H1 (cell line): ENCODE measurements around the gene TRPM1.

Experiments
- ASH2L ChIP-seq: fragments of 200-600, 300-600 bp; sonication (generic); IDR thresholded peaks from one replicate; pipeline ENCODE4 v1.7.1; 2017; ENCODE audit warnings: low read length
- CHD2 ChIP-seq: IDR thresholded peaks from 2 replicates; pipeline ENCODE4 v1.6.1; 2012; ENCODE audit warnings: low read length, improper control_type of control experiment
- CTCF ChIP-seq, 3 experiments: IDR thresholded peaks; 1 replicate in 2 of 3; 2 replicates in 1 of 3; pipeline versions ENCODE4 v1.5.1 to v1.6.1; 2011; ENCODE audit warnings: low read length in 3 of 3, mild to moderate bottlenecking in 3 of 3, inconsistent platforms in 2 of 3, low read depth in 1 of 3, moderate library complexity in 1 of 3; ENCODE audit not compliant: insufficient read depth in 1 of 3; ENCODE audit errors: control extremely low read depth in 1 of 3
- EP300 ChIP-seq, 2 experiments: IDR thresholded peaks; 1 replicate in 1 of 2; 2 replicates in 1 of 2; pipeline ENCODE4 v1.6.1; 2011 to 2012; ENCODE audit warnings: low read depth in 2 of 2, low read length in 2 of 2, mild to moderate bottlenecking in 2 of 2, borderline replicate concordance in 1 of 2, inconsistent platforms in 1 of 2, moderate library complexity in 1 of 2
- HDAC6 ChIP-seq: IDR thresholded peaks from one replicate; pipeline ENCODE4 v1.7.1; 2012; ENCODE audit warnings: low read depth, mild to moderate bottlenecking, inconsistent platforms, low read length, moderate library complexity
- JUN ChIP-seq: IDR thresholded peaks from 2 replicates; pipeline ENCODE4 v1.6.1; 2011; ENCODE audit warnings: low read depth, mild to moderate bottlenecking, improper control_type of control experiment, low read length
- KDM1A ChIP-seq: fragments of 200-600, 300-600 bp; sonication (generic); IDR thresholded peaks from 2 replicates; pipeline ENCODE4 v1.7.1; 2016; ENCODE audit warnings: mild to moderate bottlenecking, low read length, borderline replicate concordance
- PHF8 ChIP-seq: fragments of 200-600 bp; sonication (generic); conservative IDR thresholded peaks from 2 replicates; pipeline ENCODE4 v1.7.1; 2012; ENCODE audit warnings: low read depth, mild to moderate bottlenecking, inconsistent platforms, low read length, moderate library complexity
- RAD21 ChIP-seq, 2 experiments: IDR thresholded peaks in 1 of 2; conservative IDR thresholded peaks in 1 of 2; 2 replicates each; pipeline ENCODE4 v1.6.1; 2011; ENCODE audit warnings: low read depth in 2 of 2, low read length in 2 of 2, improper control_type of control experiment in 1 of 2, inconsistent platforms in 1 of 2, mild to moderate bottlenecking in 1 of 2, moderate library complexity in 1 of 2
- SIX5 ChIP-seq: IDR thresholded peaks from 2 replicates; pipeline ENCODE4 v1.6.1; 2011; ENCODE audit warnings: mild to moderate bottlenecking, low read depth, low read length
- TBP ChIP-seq: IDR thresholded peaks from 2 replicates; pipeline ENCODE4 v1.6.1; 2011; ENCODE audit warnings: low read depth, low read length, improper control_type of control experiment

- no peak for TF ChIP-seq RAD21 (IDR thresholded peaks at IDR 0.05 in 1 of 2, conservative IDR thresholded peaks at IDR 0.05 in 1 of 2; ENCODE audit: low read depth in 2 of 2, low read length in 2 of 2)
- TF ChIP-seq SIX5 = no peak
- TF ChIP-seq TBP = no peak
- TF ChIP-seq JUN = no peak
- no peak for TF ChIP-seq CTCF (IDR thresholded peaks at IDR 0.05; ENCODE audit: control extremely low read depth in 1 of 3, insufficient read depth in 1 of 3, low read depth in 1 of 3, low read length in 3 of 3)
- no peak for TF ChIP-seq PHF8
- no peak for TF ChIP-seq KDM1A
- no peak for TF ChIP-seq CHD2
- TF ChIP-seq HDAC6 = no peak
- no peak for TF ChIP-seq EP300 (IDR thresholded peaks at IDR 0.05; ENCODE audit: borderline replicate concordance in 1 of 2, low read depth in 2 of 2, low read length in 2 of 2)
- TF ChIP-seq ASH2L = no peak
These were observed 16.2 kb downstream of the TRPM1 start for GRCh38 chr15:31085359-31085758.
